Cerebellar cortex (tissue), 1 donor: ENCODE data around the gene TTC39C.

Source experiments
- DNase-seq: peaks from one replicate; pipeline ENCODE4 v3.0.0-alpha.2; 2015; ENCODE audit warnings: low spot score

Gene TTC39C

GRCh38 chr18:23992089-23992940 is 22.2 kb upstream of the TTC39C start:
- peak; percentile 90 for DNase-seq

- DNase-seq: no peak
These were observed 21.6 kb upstream of the TTC39C start for GRCh38 chr18:23992941-23993280.

- DNase-seq: no peak
These were observed 20.1 kb upstream of the TTC39C start for GRCh38 chr18:23994361-23994902.

- no peak for DNase-seq
These were observed 19.4 kb upstream of the TTC39C start for GRCh38 chr18:23995180-23995579.

- peak; percentile 51 for DNase-seq
These were observed 16.5 kb upstream of the TTC39C start for GRCh38 chr18:23998018-23998417.

- no peak for DNase-seq
These were observed 15.7 kb upstream of the TTC39C start for GRCh38 chr18:23998820-23999219.

GRCh38 chr18:24000613-24001490 is 13.7 kb upstream of the TTC39C start:
- DNase-seq: no peak

GRCh38 chr18:24002479-24002878 is 12.1 kb upstream of the TTC39C start:
- no peak for DNase-seq

GRCh38 chr18:24003288-24003687 is 11.3 kb upstream of the TTC39C start:
- no peak for DNase-seq

GRCh38 chr18:24003903-24004640 is 10.5 kb upstream of the TTC39C start:
- no peak for DNase-seq

GRCh38 chr18:24006712-24007313 is 7.7 kb upstream of the TTC39C start:
- DNase-seq: no peak

GRCh38 chr18:24009246-24009645 is 5.3 kb upstream of the TTC39C start:
- DNase-seq: no peak

- no peak for DNase-seq
These were observed 4.8 kb upstream of the TTC39C start for GRCh38 chr18:24009651-24010333.

- no peak for DNase-seq
These were observed 3.9 kb upstream of the TTC39C start for GRCh38 chr18:24010673-24011072.

GRCh38 chr18:24011123-24011917 is 3.2 kb upstream of the TTC39C start:
- DNase-seq: no peak

- no peak for DNase-seq
These were observed 1.5 kb upstream of the TTC39C start for GRCh38 chr18:24013051-24013450.

- DNase-seq: peak; percentile 36
These were observed 558 bp downstream of the TTC39C start for GRCh38 chr18:24014986-24015638.

GRCh38 chr18:24015639-24016631 is 1.4 kb downstream of the TTC39C start:
- no peak for DNase-seq
